ENCODE data around the gene C4orf46. TPM values are rescaled to one million over a fixed set of nuclear protein-coding genes. Genes with fewer than 3 reads are reported as not detected.
"Not testable (repeated sequence)": the region's sequence is repeated elsewhere in the genome, so short reads cannot be mapped to it uniquely, and the experiment has no call there.

C4orf46 gene
- 10 to 100 TPM in 1 of 9 donors, 1 to 10 TPM in 8; 2.4 to 10.3 (median 3.7) TPM for total RNA-seq
- polyA plus RNA-seq, result 1 to 10 TPM; 1.6 to 7.1 (median 2.3) TPM
- long read RNA-seq, donor 1, transcript C4orf46-201 (2 exons, 3,521 nt), result major isoform, 5 of 5 reads
- long read RNA-seq, donor 1, partial matches to known transcripts, result 0 of 5 reads
- long read RNA-seq, donor 1, other reads (novel, unspliced or antisense), result 0 of 5 reads
- long read RNA-seq, donor 2, partial matches to known transcripts, result 0 of 1 reads
- long read RNA-seq, donor 2, other reads (novel, unspliced or antisense), result 0 of 1 reads
- long read RNA-seq, donor 3, partial matches to known transcripts, result 164 of 194 reads
- long read RNA-seq, donor 3, other reads (novel, unspliced or antisense), result 28 of 194 reads
- long read RNA-seq, donor 4, partial matches to known transcripts, result 0 of 4 reads
- long read RNA-seq, donor 4, other reads (novel, unspliced or antisense), result 1 of 4 reads
- long read RNA-seq, donor 5, transcript C4orf46-201 (2 exons, 3,521 nt), result major isoform, 5 of 6 reads
- long read RNA-seq, donor 5, partial matches to known transcripts, result 0 of 6 reads
- long read RNA-seq, donor 5, other reads (novel, unspliced or antisense), result 0 of 6 reads
- long read RNA-seq, donor 6, partial matches to known transcripts, result 0 of 6 reads
- long read RNA-seq, donor 6, other reads (novel, unspliced or antisense), result 2 of 6 reads
- long read RNA-seq, donor 7, partial matches to known transcripts, result 0 of 2 reads
- long read RNA-seq, donor 7, other reads (novel, unspliced or antisense), result 0 of 2 reads
- long read RNA-seq, donor 8, partial matches to known transcripts, result 173 of 222 reads
- long read RNA-seq, donor 8, other reads (novel, unspliced or antisense), result 47 of 222 reads
- long read RNA-seq, donor 9, partial matches to known transcripts, result 0 of 2 reads
- long read RNA-seq, donor 9, other reads (novel, unspliced or antisense), result 0 of 2 reads
- long read RNA-seq, donor 10, partial matches to known transcripts, result 0 of 4 reads
- long read RNA-seq, donor 10, other reads (novel, unspliced or antisense), result 0 of 4 reads

GRCh38 chr4:158671665-158671914 is at the start of gene C4orf46:
TSS of gene C4orf46 (minus strand) at chr4:158671887. CDS start at chr4:158671801, 86 bp downstream.
- H3K9me3 ChIP-seq (replicated peaks in 1 of 3), result no peaks in the 10 kb centered on the region
- intact Hi-C loops (cut with DNase I), result no loop called here
- no peaks in the 10 kb centered on the region for H3K27me3 ChIP-seq
- peak within 1 kb of the TSS; percentile 72 to 95 (median 85) for H3K4me3 ChIP-seq
- H3K4me1 ChIP-seq (replicated peaks in 1 of 2), result peaks cover 14 to 18% of the 10 kb centered on the region in 2 donors
- no peak for DNase-seq
- TF ChIP-seq CTCF (IDR thresholded peaks at IDR 0.05) (no peak), POLR2A (IDR thresholded peaks at IDR 0.05) (no peak)
- peak within 1 kb of the TSS; percentile 74 to 98 (median 95) for H3K27ac ChIP-seq
- WGBS, 4 donors, result 0 to 1% (median 0%) methylated on average over 6 to 20 of the region's 20 CpGs
- no peaks in the 10 kb centered on the region for H3K36me3 ChIP-seq (replicated peaks in 1 of 2)

GRCh38 chr4:158715802-158716201 is 44.1 kb upstream of the C4orf46 start:
- intact Hi-C loops (cut with DNase I), result no loop called here
- Histone ChIP-seq H3K36me3 (replicated peaks in 1 of 2) (peaks cover 0 to 92% of the 10 kb centered on the region in 2 donors), H3K4me3 (no peak overlapping the region), H3K4me1 (replicated peaks in 1 of 2) (no peaks in the 10 kb centered on the region), H3K27me3 (no peaks in the 10 kb centered on the region), H3K9me3 (replicated peaks in 1 of 3) (no peaks in the 10 kb centered on the region), H3K27ac (no peak overlapping the region)
- 65 to 84% (median 71%) methylated on average over 3 of the region's 3 CpGs for WGBS, 4 donors
- no peak for DNase-seq
- TF ChIP-seq CTCF (IDR thresholded peaks at IDR 0.05) (no peak), POLR2A (IDR thresholded peaks at IDR 0.05) (no peak)

GRCh38 chr4:158714937-158715336 is 43.2 kb upstream of the C4orf46 start:
- Histone ChIP-seq H3K27ac (no peak overlapping the region), H3K36me3 (replicated peaks in 1 of 2) (peaks cover 0 to 95% of the 10 kb centered on the region in 2 donors), H3K4me1 (replicated peaks in 1 of 2) (no peaks in the 10 kb centered on the region), H3K4me3 (no peak overlapping the region), H3K9me3 (replicated peaks in 1 of 3) (no peaks in the 10 kb centered on the region), H3K27me3 (no peaks in the 10 kb centered on the region)
- TF ChIP-seq CTCF (IDR thresholded peaks at IDR 0.05) (no peak), POLR2A (IDR thresholded peaks at IDR 0.05) (no peak)
- intact Hi-C loops (cut with DNase I), result no loop called here
- WGBS, 4 donors, result 80 to 86% (median 84%) methylated on average over 4 of the region's 4 CpGs
- DNase-seq, result no peak

- 89 to 98% (median 92%) methylated on average over 4 of the region's 4 CpGs for WGBS, 4 donors
These were observed 40.9 kb upstream of the C4orf46 start for GRCh38 chr4:158712622-158713021.

More at GRCh38 chr4:158712622-158713021, 40.9 kb upstream of the C4orf46 start:
- H3K27ac ChIP-seq; intact Hi-C loops (cut with DNase I); H3K4me1 ChIP-seq (replicated peaks in 1 of 2); H3K27me3 ChIP-seq; H3K9me3 ChIP-seq (replicated peaks in 1 of 3); H3K4me3 ChIP-seq; DNase-seq: not testable (repeated sequence)
- peaks cover 0 to 93% of the 10 kb centered on the region in 2 donors for H3K36me3 ChIP-seq (replicated peaks in 1 of 2)

Data from adrenal gland (tissue), 19 donors.